Kidney (tissue), 14 donors: ENCODE data around the gene DCTN4. TPM values are rescaled to one million over a fixed set of nuclear protein-coding genes. Genes with fewer than 3 reads are reported as not detected.

ENCODE experiments used
- DNase-seq, 5 donors: peaks; one replicate each; pipeline ENCODE4 v3.0.0-alpha.2; 2013 to 2020
- FAIRE-seq: peaks from 2 replicates; lab custom pipeline; 2012; peaks lifted over from hg19 to GRCh38; lab: Jason Lieb, UNC
- H3K27ac ChIP-seq, 2 donors: one replicate each; pipeline ENCODE4 v1.7.0; 2013; ENCODE audit warnings: low read depth in 2 of 2, low read length in 2 of 2, inconsistent platforms in 1 of 2
- H3K27me3 ChIP-seq: one replicate; pipeline ENCODE4 v1.7.1; 2013; ENCODE audit warnings: low read length, inconsistent platforms; ENCODE audit not compliant: control insufficient read depth, insufficient read depth
- H3K36me3 ChIP-seq, 3 donors: one replicate each; pipeline versions ENCODE4 v1.7.0 to v1.7.1; 2013; ENCODE audit warnings: low read length in 3 of 3, control low read depth in 1 of 3, inconsistent platforms in 1 of 3; ENCODE audit not compliant: insufficient read depth in 3 of 3, control insufficient read depth in 2 of 3
- H3K4me1 ChIP-seq, 3 donors: one replicate each; pipeline versions ENCODE4 v1.7.0 to v1.7.1; 2013; ENCODE audit warnings: low read length in 3 of 3, inconsistent platforms in 1 of 3, low read depth in 1 of 3; ENCODE audit not compliant: control insufficient read depth in 2 of 3, insufficient read depth in 2 of 3
- H3K4me3 ChIP-seq, 3 donors: one replicate each; pipeline versions ENCODE4 v1.7.0 to v1.8.1; 2013; ENCODE audit warnings: low read length in 3 of 3, control low read depth in 1 of 3, inconsistent platforms in 1 of 3
- H3K9ac ChIP-seq, 3 donors: one replicate each; pipeline versions ENCODE4 v1.7.0 to v1.7.1; 2013; ENCODE audit warnings: low read length in 3 of 3, control low read depth in 1 of 3, inconsistent platforms in 1 of 3
- H3K9me3 ChIP-seq, 3 donors: one replicate each; pipeline versions ENCODE4 v1.7.0 to v1.7.1; 2013; ENCODE audit warnings: low read length in 3 of 3, control low read depth in 1 of 3, inconsistent platforms in 1 of 3; ENCODE audit not compliant: control insufficient read depth in 2 of 3, insufficient read depth in 1 of 3
- intact Hi-C: fragments of 100-400 bp; cut with DNase I; formaldehyde crosslinking; loops from one replicate; pipeline ENCODE4 v1.11.1; 2022
- polyA plus RNA-seq: library from polyadenylated mRNA; stranded (reverse); fragments of 350-450 nt; fragmentation: Illumina TruSeq; extraction: RNeasy Lipid Tissue Mini Kit (QIAGEN cat#74804); gene quantifications from one replicate; pipeline ENCODE4 v1.2.3, GENCODE V29; 2014; ENCODE audit warnings: low read depth, low replicate concordance; ENCODE audit not compliant: insufficient read depth
- total RNA-seq: library from RNA; stranded (reverse); fragmentation: NEBNext Ultra II Directional; extraction: Animal tissue kit (Norgen Biotek cat#: 25700); gene quantifications from one replicate; pipeline ENCODE4 v1.2.1, GENCODE V29; 2021
- TF ChIP-seq, protein P1 (sequence below): IDR thresholded peaks from 3 replicates; pipeline ENCODE4 v1.5.1; 2012; ENCODE audit warnings: mild to moderate bottlenecking, moderate library complexity, borderline replicate concordance; ENCODE audit not compliant: insufficient read depth; ENCODE audit errors: extremely low read depth
- donor health status: control.
- donor health status: control.
- donor health status: control.
- donor health status: control.
- donor health status: control.
- donor health status: DM: yes; HTN: yes; CAD: no.
- donor health status: Normal renal cell carcinoma (clear cell type).

DCTN4 gene
- total and polyA plus RNA-seq, 2 donors from 2014 or later = 17.5 to 59.1 TPM

DNA sequence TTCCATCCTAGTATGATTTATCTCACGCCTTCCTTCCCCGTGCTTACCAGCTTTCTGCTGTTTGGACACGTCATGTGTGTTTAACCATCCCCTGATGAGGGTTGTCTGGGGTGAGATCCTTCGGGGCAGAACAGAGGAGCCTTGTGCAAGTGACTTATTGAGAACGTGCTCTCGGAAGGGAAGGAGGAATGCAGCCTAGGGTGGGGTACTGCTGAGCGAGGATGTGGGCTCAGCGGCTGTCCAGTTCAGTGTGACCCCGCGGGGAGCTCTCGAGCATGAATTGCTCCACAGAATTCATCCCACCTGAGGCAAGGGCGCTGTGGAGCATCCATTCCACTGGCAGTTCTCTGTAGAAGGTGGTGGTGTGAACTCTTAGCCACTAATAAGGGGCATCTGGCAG is 93.8 kb downstream of the DCTN4 start:
- TF ChIP-seq, protein P1, sequence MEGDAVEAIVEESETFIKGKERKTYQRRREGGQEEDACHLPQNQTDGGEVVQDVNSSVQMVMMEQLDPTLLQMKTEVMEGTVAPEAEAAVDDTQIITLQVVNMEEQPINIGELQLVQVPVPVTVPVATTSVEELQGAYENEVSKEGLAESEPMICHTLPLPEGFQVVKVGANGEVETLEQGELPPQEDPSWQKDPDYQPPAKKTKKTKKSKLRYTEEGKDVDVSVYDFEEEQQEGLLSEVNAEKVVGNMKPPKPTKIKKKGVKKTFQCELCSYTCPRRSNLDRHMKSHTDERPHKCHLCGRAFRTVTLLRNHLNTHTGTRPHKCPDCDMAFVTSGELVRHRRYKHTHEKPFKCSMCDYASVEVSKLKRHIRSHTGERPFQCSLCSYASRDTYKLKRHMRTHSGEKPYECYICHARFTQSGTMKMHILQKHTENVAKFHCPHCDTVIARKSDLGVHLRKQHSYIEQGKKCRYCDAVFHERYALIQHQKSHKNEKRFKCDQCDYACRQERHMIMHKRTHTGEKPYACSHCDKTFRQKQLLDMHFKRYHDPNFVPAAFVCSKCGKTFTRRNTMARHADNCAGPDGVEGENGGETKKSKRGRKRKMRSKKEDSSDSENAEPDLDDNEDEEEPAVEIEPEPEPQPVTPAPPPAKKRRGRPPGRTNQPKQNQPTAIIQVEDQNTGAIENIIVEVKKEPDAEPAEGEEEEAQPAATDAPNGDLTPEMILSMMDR = no peak
- Histone ChIP-seq H3K4me3 (no peak overlapping the region), H3K36me3 (no peaks in the 10 kb centered on the region), H3K27ac (no peak overlapping the region), H3K9ac (no peak overlapping the region), H3K9me3 (no peaks in the 10 kb centered on the region), H3K27me3 (no peaks in the 10 kb centered on the region), H3K4me1 (peaks cover 0 to 2% (median 0%) of the 10 kb centered on the region in 3 donors)
- intact Hi-C loops = no loop called here
- FAIRE-seq (no peak), DNase-seq (peak in 1 of 5 donors; percentile 36)

DNA sequence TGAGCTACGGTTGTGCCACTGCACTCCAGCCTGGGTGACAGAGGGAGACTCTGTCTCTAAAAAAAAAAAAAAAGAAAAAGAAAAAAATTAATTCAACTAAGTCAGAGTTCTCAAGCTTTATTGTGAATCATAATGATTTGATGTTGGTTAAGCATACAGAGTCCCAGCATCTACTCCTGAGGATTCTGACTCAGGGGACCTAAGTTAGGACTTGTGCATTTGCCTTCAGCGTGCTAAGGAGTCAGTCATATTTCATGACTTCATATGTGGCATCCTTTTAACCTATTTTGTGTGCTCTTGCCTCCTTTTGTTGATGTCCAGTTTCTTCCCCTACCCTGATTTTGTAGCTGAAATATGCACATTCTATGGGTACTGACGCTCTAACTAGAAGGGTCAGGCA is 94.9 kb downstream of the DCTN4 start:
- FAIRE-seq = no peak
- Histone ChIP-seq H3K4me1 (peaks cover 0 to 2% (median 0%) of the 10 kb centered on the region in 3 donors), H3K36me3 (no peaks in the 10 kb centered on the region), H3K4me3 (no peak overlapping the region), H3K27ac (no peak overlapping the region), H3K27me3 (no peaks in the 10 kb centered on the region), H3K9me3 (no peaks in the 10 kb centered on the region), H3K9ac (no peak overlapping the region)
- TF ChIP-seq, protein P1 = no peak
- intact Hi-C loops = no loop called here
- DNase-seq = no peak

DNA sequence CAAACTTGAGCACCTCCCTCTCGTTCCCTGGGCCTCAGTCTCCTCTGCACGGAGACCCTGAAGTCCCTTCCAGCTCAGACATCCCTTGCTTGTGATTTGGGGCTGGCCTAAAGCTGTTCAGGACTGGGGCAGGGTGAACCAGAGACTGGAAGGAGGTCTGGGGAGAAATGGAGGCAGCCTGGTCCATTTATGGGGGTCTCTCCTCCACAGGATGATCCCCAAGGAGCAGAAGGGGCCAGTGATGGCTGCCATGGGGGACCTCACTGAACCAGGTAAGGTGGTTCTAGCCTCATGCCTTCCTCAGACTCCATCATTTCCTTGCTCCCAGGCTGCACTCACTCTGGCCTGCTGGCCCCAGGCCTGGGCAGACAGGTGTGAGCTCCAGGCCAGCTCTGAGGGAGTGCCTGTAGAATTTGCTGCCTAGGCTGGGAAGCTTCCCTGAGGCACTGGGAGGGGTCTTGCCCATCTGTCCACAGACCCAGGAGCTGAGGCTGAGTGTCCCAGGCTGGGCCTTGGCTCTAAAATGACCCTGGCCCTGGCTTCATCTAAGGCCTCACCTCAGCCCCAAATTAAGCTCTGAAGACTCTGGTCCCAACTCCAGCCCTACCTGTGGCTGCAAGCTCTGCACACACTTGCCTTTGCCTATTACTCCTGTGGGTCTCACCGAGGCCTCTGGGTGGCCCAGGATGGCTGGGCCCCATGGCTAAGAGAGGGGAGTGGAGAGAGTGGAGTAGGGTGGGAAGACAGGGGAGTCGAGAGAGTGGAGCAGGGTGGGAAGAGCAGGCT is 95.9 kb downstream of the DCTN4 start:
- H3K4me3 ChIP-seq = no peak overlapping the region
- H3K27ac ChIP-seq = no peak overlapping the region
- H3K36me3 ChIP-seq = no peaks in the 10 kb centered on the region
- H3K9ac ChIP-seq = no peak overlapping the region
- no peaks in the 10 kb centered on the region for H3K27me3 ChIP-seq
- peaks cover 0 to 2% (median under 1%) of the 10 kb centered on the region in 3 donors for H3K4me1 ChIP-seq
- DNase-seq (no peak), FAIRE-seq (no peak)
- TF ChIP-seq, protein P1 = no peak
- intact Hi-C loops = no loop called here
- no peaks in the 10 kb centered on the region for H3K9me3 ChIP-seq
